Spleen (tissue), 11 donors: ENCODE results near the gene LIN37. TPM values are rescaled to one million over a fixed set of nuclear protein-coding genes. Genes with fewer than 3 reads are reported as not detected.

Experiments used
- DNase-seq: peaks from one replicate; pipeline ENCODE4 v3.0.0-alpha.2; 2020
- H3K27ac ChIP-seq, 8 donors: fragments of 200-600 bp; sonication (generic) in 7 of 8; 1 replicate in 4 of 8; 2 replicates in 4 of 8; pipeline versions ENCODE4 v1.5.0 to v1.8.0; 2016 to 2021; ENCODE audit warnings: inconsistent platforms in 4 of 8, mild to moderate bottlenecking in 4 of 8, moderate library complexity in 1 of 8
- H3K27me3 ChIP-seq, 7 donors: fragments of 200-600 bp; sonication (generic) in 6 of 7; replicated peaks in 1 of 7; 1 replicate in 4 of 7; 2 replicates in 3 of 7; pipeline versions ENCODE4 v1.5.0 to v1.8.0; 2016 to 2021; ENCODE audit warnings: inconsistent platforms in 3 of 7, mild to moderate bottlenecking in 1 of 7
- H3K36me3 ChIP-seq, 6 donors: fragments of 200-600 bp; sonication (generic) in 5 of 6; 1 replicate in 4 of 6; 2 replicates in 2 of 6; pipeline versions ENCODE4 v1.5.0 to v1.8.0; 2016 to 2021; ENCODE audit warnings: inconsistent platforms in 2 of 6
- H3K4me1 ChIP-seq, 6 donors: fragments of 200-600 bp; sonication (generic) in 5 of 6; 1 replicate in 3 of 6; 2 replicates in 3 of 6; pipeline versions ENCODE4 v1.5.0 to v1.8.0; 2016 to 2021; ENCODE audit warnings: inconsistent platforms in 3 of 6
- H3K4me3 ChIP-seq, 8 donors: fragments of 200-600 bp; sonication (generic) in 7 of 8; 1 replicate in 4 of 8; 2 replicates in 4 of 8; pipeline versions ENCODE4 v1.5.0 to v1.8.0; 2016 to 2021; ENCODE audit warnings: inconsistent platforms in 4 of 8, mild to moderate bottlenecking in 4 of 8, moderate library complexity in 2 of 8
- H3K9me3 ChIP-seq, 8 donors: fragments of 200-600 bp; sonication (generic) in 7 of 8; 1 replicate in 4 of 8; 2 replicates in 4 of 8; pipeline versions ENCODE4 v1.5.0 to v1.8.0; 2016 to 2021; ENCODE audit warnings: inconsistent platforms in 4 of 8
- CTCF ChIP-seq, 11 experiments: fragments of 200-600 bp in 7 of 11; fragments of 450-650 bp in 4 of 11; sonication (generic) in 4 of 11; IDR thresholded peaks in 8 of 11; conservative IDR thresholded peaks in 3 of 11; 1 replicate in 7 of 11; 2 replicates in 4 of 11; pipeline versions ENCODE4 v1.4.0 to v1.8.0; 2016 to 2021; ENCODE audit warnings: antibody characterized with exemption in 11 of 11, inconsistent platforms in 4 of 11, mild to moderate bottlenecking in 1 of 11
- POLR2A ChIP-seq, 3 donors: fragments of 450-650 bp; IDR thresholded peaks; one replicate each; pipeline ENCODE4 v1.5.1; 2017; ENCODE audit warnings: antibody characterized with exemption in 3 of 3, mild to moderate bottlenecking in 1 of 3
- POLR2AphosphoS5 ChIP-seq, 3 donors: sonication (generic); formaldehyde crosslinking; IDR thresholded peaks; one replicate each; pipeline ENCODE4 v1.5.1; 2017; ENCODE audit warnings: antibody characterized with exemption in 3 of 3
- WGBS, 5 donors: extraction: QIAGEN DNeasy Blood & Tissue Kit in 3 of 5; methylation state at CpG; one replicate each; pipeline versions ENCODE4 v1.1.5 to v1.1.7; 2013 to 2018; 5-methylcytosine and 5-hydroxymethylcytosine counted together
- intact Hi-C: fragments of 100-400 bp; cut with DNase I; formaldehyde crosslinking; loops from one replicate; pipeline ENCODE4 v1.15.0; 2023; ENCODE audit warnings: low total_unique reads
- polyA plus RNA-seq, 3 donors: library from polyadenylated mRNA; stranded (reverse); fragments of 200-250 nt; gene quantifications; one replicate each; pipeline ENCODE4 v1.2.1, GENCODE V29; 2013
- total RNA-seq, 7 donors: library from RNA; depleted of rRNA in 3 of 7; stranded (reverse); fragments of >200 nt in 3 of 7; fragmentation: NEBNext Ultra II Directional in 4 of 7; extraction: Animal tissue kit (Norgen Biotek cat#: 25700) in 4 of 7; gene quantifications; one replicate each; pipeline versions ENCODE4 v1.1.0 to v1.2.1, GENCODE V29; 2016 to 2021
- donor health status: healthy with polysubstance abuse.
- donor health status: DM: no; HTN: no; CAD: no; lungs with moderate emphysema.
- donor health status: DM: no; HTN: no; CAD: no.
- donor health status: Bipolar disorder and iron deficiency.
- donor health status: healthy.
- donor health status: DM: no; HTN: no; CAD: no.
- donor health status: DM: yes; HTN: yes; CAD: no.

The LIN37 gene
- total and polyA plus RNA-seq, 10 donors = 7.0 to 28.5 (median 14.2) TPM

GRCh38 chr19:35786299-35787160 lies 38.2 kb downstream of the LIN37 start:
- H3K4me1 ChIP-seq = no peaks in the 10 kb centered on the region
- TF ChIP-seq POLR2AphosphoS5 (IDR thresholded peaks at IDR 0.05) (no peak), POLR2A (IDR thresholded peaks at IDR 0.05) (no peak), CTCF (IDR thresholded peaks at IDR 0.05 in 8 of 11, conservative IDR thresholded peaks at IDR 0.05 in 3 of 11) (no peak)
- H3K9me3 ChIP-seq = no peaks in the 10 kb centered on the region
- peaks cover 0 to 62% (median 14%) of the 10 kb centered on the region in 6 donors for H3K36me3 ChIP-seq
- peaks cover 0 to 15% (median 0%) of the 10 kb centered on the region in 7 donors for H3K27me3 ChIP-seq
- H3K4me3 ChIP-seq = no peak overlapping the region
- 94 to 97% (median 95%) methylated on average over 26 to 31 of the region's 31 CpGs for WGBS, 5 donors
- intact Hi-C loops = no loop called here
- no peak for DNase-seq
- H3K27ac ChIP-seq = no peak overlapping the region

- peaks cover 0 to 23% (median 0%) of the 10 kb centered on the region in 7 donors for H3K27me3 ChIP-seq
- no peaks in the 10 kb centered on the region for H3K9me3 ChIP-seq
- 91 to 95% (median 94%) methylated on average over 7 to 15 of the region's 15 CpGs for WGBS, 5 donors
- intact Hi-C loops = no loop called here
- TF ChIP-seq POLR2A (IDR thresholded peaks at IDR 0.05) = no peak
- no peak for TF ChIP-seq CTCF (IDR thresholded peaks at IDR 0.05 in 8 of 11, conservative IDR thresholded peaks at IDR 0.05 in 3 of 11)
- TF ChIP-seq POLR2AphosphoS5 (IDR thresholded peaks at IDR 0.05) = no peak
- no peak overlapping the region for H3K4me3 ChIP-seq
- H3K4me1 ChIP-seq = no peaks in the 10 kb centered on the region
- no peak for DNase-seq
- no peak overlapping the region for H3K27ac ChIP-seq
- H3K36me3 ChIP-seq = peaks cover 0 to 54% (median 9%) of the 10 kb centered on the region in 6 donors
Observed at GRCh38 chr19:35787227-35787799, 38.9 kb downstream of the LIN37 start.

- WGBS, 5 donors = 80 to 88% (median 84%) methylated on average over 7 to 12 of the region's 12 CpGs
- intact Hi-C loops = no loop called here
Observed at GRCh38 chr19:35788205-35788960, 40.0 kb downstream of the LIN37 start.

More at GRCh38 chr19:35788205-35788960, 40.0 kb downstream of the LIN37 start:
- Histone ChIP-seq H3K27ac (no peak overlapping the region), H3K4me1 (no peaks in the 10 kb centered on the region), H3K36me3 (peaks cover 0 to 43% (median 5%) of the 10 kb centered on the region in 6 donors), H3K27me3 (peaks cover 0 to 24% (median 0%) of the 10 kb centered on the region in 7 donors), H3K9me3 (no peaks in the 10 kb centered on the region), H3K4me3 (no peak overlapping the region)
- TF ChIP-seq CTCF (IDR thresholded peaks at IDR 0.05 in 8 of 11, conservative IDR thresholded peaks at IDR 0.05 in 3 of 11) = no peak
- no peak for TF ChIP-seq POLR2AphosphoS5 (IDR thresholded peaks at IDR 0.05)
- no peak for TF ChIP-seq POLR2A (IDR thresholded peaks at IDR 0.05)
- no peak for DNase-seq
